Panc1 (cell line): ENCODE data around the gene DACT1. TPM values are rescaled to one million over a fixed set of nuclear protein-coding genes. Genes with fewer than 3 reads are reported as not detected.

ENCODE experiments used
- ATAC-seq: fragments of 200-7000 bp; cut with Tn5 transposase; 2 replicates; pipeline ENCODE4 v1.9.1; 2020; ENCODE audit warnings: mild to moderate bottlenecking, moderate library complexity
- BruUV-seq: library from RNA; stranded (reverse); fragments of 400-500 nt; replicated peaks from 2 replicates; lab custom pipeline; 2021; lab: Mats Ljungman, UMichigan
- CTCF ChIA-PET: fragments of 300-600 bp; sonication (Branson Sonifier 250); formaldehyde crosslinking; loops from one replicate; lab custom pipeline; 2022; ENCODE audit warnings: antibody characterized with exemption; lab: Charles Lee
- POLR2A ChIA-PET: fragments of 300-600 bp; sonication (Branson Sonifier 250); formaldehyde crosslinking; loops from one replicate; lab custom pipeline; 2022; ENCODE audit warnings: antibody characterized with exemption; lab: Charles Lee
- DNase-seq: peaks from one replicate; pipeline ENCODE4 v3.0.0-alpha.2; 2010; ENCODE audit warnings: low read depth, low spot score
- H3K27ac ChIP-seq: 2 replicates; pipeline ENCODE4 v1.5.1; 2011; ENCODE audit warnings: mild to moderate bottlenecking, low read length, inconsistent platforms
- H3K27me3 ChIP-seq: fragments of 200-500 bp; sonication (Bioruptor generic); 2 replicates; pipeline ENCODE4 v1.6.0; 2014; ENCODE audit warnings: low read length, inconsistent platforms; ENCODE audit not compliant: control insufficient read depth, insufficient read depth
- H3K36me3 ChIP-seq: fragments of 200-500 bp; sonication (Bioruptor generic); 2 replicates; pipeline ENCODE4 v1.5.1; 2014; ENCODE audit warnings: inconsistent platforms, mild to moderate bottlenecking, low read length, moderate library complexity; ENCODE audit not compliant: control insufficient read depth, insufficient read depth
- H3K4me1 ChIP-seq: 2 replicates; pipeline ENCODE4 v1.5.1; 2011; ENCODE audit warnings: inconsistent platforms, mild to moderate bottlenecking, low read length, moderate library complexity; ENCODE audit not compliant: control insufficient read depth, insufficient read depth
- H3K4me3 ChIP-seq, 2 experiments: 2 replicates each; pipeline ENCODE4 v1.5.1; 2011 to 2012; ENCODE audit warnings: low read depth in 2 of 2, low read length in 2 of 2, mild to moderate bottlenecking in 2 of 2, inconsistent platforms in 1 of 2, moderate library complexity in 1 of 2
- H3K9me3 ChIP-seq: fragments of 200-500 bp; sonication (Bioruptor generic); 2 replicates; pipeline ENCODE4 v1.5.1; 2014; ENCODE audit warnings: low read depth, mild to moderate bottlenecking, inconsistent platforms, low read length, moderate library complexity; ENCODE audit not compliant: control insufficient read depth, insufficient read depth
- CTCF ChIP-seq: fragments of 450-650 bp; IDR thresholded peaks from 2 replicates; pipeline ENCODE4 v1.5.1; 2017; ENCODE audit warnings: mild to moderate bottlenecking
- POLR2AphosphoS5 ChIP-seq: IDR thresholded peaks from 2 replicates; pipeline ENCODE4 v1.6.1; 2012; ENCODE audit warnings: mild to moderate bottlenecking, low read depth, low read length, moderate library complexity
- SIN3A ChIP-seq: IDR thresholded peaks from 2 replicates; pipeline ENCODE4 v1.6.1; 2012; ENCODE audit warnings: low read depth, mild to moderate bottlenecking, low read length, moderate library complexity, borderline replicate concordance; ENCODE audit not compliant: insufficient read depth
- TCF7L2 ChIP-seq: IDR thresholded peaks from 2 replicates; pipeline ENCODE4 v1.6.1; 2011; ENCODE audit warnings: mild to moderate bottlenecking, low read depth, low read length, inconsistent platforms
- in situ Hi-C: cut with HindIII; loops from 2 replicates; pipeline ENCODE4 v1.10.0; 2016; ENCODE audit warnings: low sequenced_read_pairs, low pct_unique_long_range_greater_than_20kb
- intact Hi-C: fragments of 100-400 bp; cut with micrococcal nuclease; formaldehyde crosslinking; loops from one replicate; pipeline ENCODE4 v1.10.0; 2022; ENCODE audit not compliant: unreplicated experiment
- total RNA-seq: library from RNA; stranded (reverse); gene quantifications from one replicate; pipeline ENCODE4 v1.2.1, GENCODE V29; 2021; ENCODE audit not compliant: unreplicated experiment
- TF ChIP-seq, protein P1 (sequence below), 2 experiments: IDR thresholded peaks; 2 replicates each; pipeline ENCODE4 v1.6.1; 2011 to 2012; ENCODE audit warnings: low read depth in 2 of 2, control low read depth in 1 of 2, low read length in 1 of 2, mild to moderate bottlenecking in 1 of 2, moderate library complexity in 1 of 2; ENCODE audit not compliant: insufficient read depth in 1 of 2

DACT1 gene
- total RNA-seq, 1 experiment from 2014 or later: 0.15 TPM

GRCh38 chr14:58650857-58651256 lies 13.1 kb downstream of the DACT1 start:
- no peak for DNase-seq
- no TSS peak for BruUV-seq
- TF ChIP-seq CTCF: no peak
- no peak for TF ChIP-seq SIN3A
- no peak for TF ChIP-seq POLR2AphosphoS5
- TF ChIP-seq TCF7L2: no peak
- TF ChIP-seq, protein P1, sequence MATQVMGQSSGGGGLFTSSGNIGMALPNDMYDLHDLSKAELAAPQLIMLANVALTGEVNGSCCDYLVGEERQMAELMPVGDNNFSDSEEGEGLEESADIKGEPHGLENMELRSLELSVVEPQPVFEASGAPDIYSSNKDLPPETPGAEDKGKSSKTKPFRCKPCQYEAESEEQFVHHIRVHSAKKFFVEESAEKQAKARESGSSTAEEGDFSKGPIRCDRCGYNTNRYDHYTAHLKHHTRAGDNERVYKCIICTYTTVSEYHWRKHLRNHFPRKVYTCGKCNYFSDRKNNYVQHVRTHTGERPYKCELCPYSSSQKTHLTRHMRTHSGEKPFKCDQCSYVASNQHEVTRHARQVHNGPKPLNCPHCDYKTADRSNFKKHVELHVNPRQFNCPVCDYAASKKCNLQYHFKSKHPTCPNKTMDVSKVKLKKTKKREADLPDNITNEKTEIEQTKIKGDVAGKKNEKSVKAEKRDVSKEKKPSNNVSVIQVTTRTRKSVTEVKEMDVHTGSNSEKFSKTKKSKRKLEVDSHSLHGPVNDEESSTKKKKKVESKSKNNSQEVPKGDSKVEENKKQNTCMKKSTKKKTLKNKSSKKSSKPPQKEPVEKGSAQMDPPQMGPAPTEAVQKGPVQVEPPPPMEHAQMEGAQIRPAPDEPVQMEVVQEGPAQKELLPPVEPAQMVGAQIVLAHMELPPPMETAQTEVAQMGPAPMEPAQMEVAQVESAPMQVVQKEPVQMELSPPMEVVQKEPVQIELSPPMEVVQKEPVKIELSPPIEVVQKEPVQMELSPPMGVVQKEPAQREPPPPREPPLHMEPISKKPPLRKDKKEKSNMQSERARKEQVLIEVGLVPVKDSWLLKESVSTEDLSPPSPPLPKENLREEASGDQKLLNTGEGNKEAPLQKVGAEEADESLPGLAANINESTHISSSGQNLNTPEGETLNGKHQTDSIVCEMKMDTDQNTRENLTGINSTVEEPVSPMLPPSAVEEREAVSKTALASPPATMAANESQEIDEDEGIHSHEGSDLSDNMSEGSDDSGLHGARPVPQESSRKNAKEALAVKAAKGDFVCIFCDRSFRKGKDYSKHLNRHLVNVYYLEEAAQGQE (IDR thresholded peaks at IDR 0.05; ENCODE audit: insufficient read depth in 1 of 2, low read depth in 2 of 2, low read length in 1 of 2): no peak
- POLR2A ChIA-PET: no interaction called here
- Histone ChIP-seq H3K4me3 (no peak overlapping the region), H3K27ac (no peak overlapping the region), H3K27me3 (no peaks in the 10 kb centered on the region), H3K9me3 (no peaks in the 10 kb centered on the region), H3K36me3 (no peaks in the 10 kb centered on the region), H3K4me1 (no peaks in the 10 kb centered on the region)
- no peak for ATAC-seq
- CTCF ChIA-PET: no interaction called here
- in situ Hi-C loops: no loop called here
- intact Hi-C loops: no loop called here

DNA sequence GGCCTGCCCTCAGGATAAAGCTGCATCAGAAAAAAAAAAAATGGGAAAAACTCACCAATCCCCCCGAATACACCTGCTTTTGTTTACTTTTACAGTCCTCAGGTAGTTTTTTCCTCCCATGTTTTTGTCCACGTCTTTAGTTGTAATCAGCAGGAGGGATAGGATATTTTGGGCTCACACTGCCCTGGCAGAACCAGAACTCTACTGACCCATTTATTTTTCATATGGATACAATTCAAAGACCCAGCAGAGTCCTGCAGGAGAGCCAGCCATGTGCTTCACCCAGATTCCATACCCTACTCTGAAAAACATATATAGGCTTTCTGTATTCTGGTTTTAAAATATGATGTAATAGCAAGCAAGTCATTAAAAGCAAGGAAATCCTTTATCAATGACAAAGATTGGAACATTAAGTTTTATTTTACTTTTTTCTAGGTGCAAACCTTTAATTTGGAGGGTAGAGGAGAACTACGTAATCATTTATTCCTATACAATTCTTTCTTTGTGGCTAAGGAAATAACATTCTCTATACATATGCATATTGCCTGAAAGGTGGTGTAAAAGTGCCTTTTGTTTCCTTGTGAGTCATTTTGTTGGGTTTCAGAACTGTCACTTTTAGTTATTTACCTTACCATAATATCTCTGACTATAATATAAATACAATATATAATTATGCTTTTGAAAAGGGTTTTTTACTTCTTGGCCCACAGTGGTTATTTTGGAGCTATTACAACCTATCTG lies 19.1 kb downstream of the DACT1 start:
- Histone ChIP-seq H3K27ac (no peak overlapping the region), H3K4me3 (no peak overlapping the region), H3K4me1 (no peaks in the 10 kb centered on the region), H3K36me3 (no peaks in the 10 kb centered on the region), H3K9me3 (no peaks in the 10 kb centered on the region), H3K27me3 (no peaks in the 10 kb centered on the region)
- intact Hi-C loops: no loop called here
- no peak for DNase-seq
- in situ Hi-C loops: no loop called here
- no peak for ATAC-seq
- no peak for TF ChIP-seq TCF7L2
- no peak for TF ChIP-seq CTCF
- TF ChIP-seq SIN3A: no peak
- no peak for TF ChIP-seq POLR2AphosphoS5
- TF ChIP-seq, protein P1 (IDR thresholded peaks at IDR 0.05; ENCODE audit: insufficient read depth in 1 of 2, low read depth in 2 of 2, low read length in 1 of 2): no peak
- BruUV-seq: no TSS peak
- ChIA-PET CTCF (interaction anchor here (0.6 kb wide), 1 partner anchor 108 kb away, joined by 8 read pairs; no protein-coding TSS in a partner anchor), POLR2A (no interaction called here)
